WTC11 (cell line): ENCODE measurements around the gene KRTAP12-4. TPM values are rescaled to one million over a fixed set of nuclear protein-coding genes. Genes with fewer than 3 reads are reported as not detected.

Source experiments
- ATAC-seq: fragments of 200-7000 bp; cut with Tn5 transposase; 2 replicates; pipeline ENCODE4 v1.10.0; 2021; ENCODE audit warnings: mild to moderate bottlenecking, moderate library complexity
- CTCF ChIA-PET: fragments of 300-600 bp; sonication (Branson Sonifier 250); formaldehyde crosslinking; loops from one replicate; lab custom pipeline; 2021; ENCODE audit warnings: antibody characterized with exemption; lab: Charles Lee
- POLR2A ChIA-PET: fragments of 350-600 bp; sonication (Branson Sonifier 250); formaldehyde crosslinking; loops from one replicate; lab custom pipeline; 2021; ENCODE audit warnings: antibody characterized with exemption; lab: Charles Lee
- DNase-seq: peaks from one replicate; pipeline ENCODE4 v3.0.0; 2021; ENCODE audit warnings: low spot score
- H3K27ac Mint-ChIP-seq: 2 replicates; pipeline ENCODE4 v1.8.0; 2021; ENCODE audit warnings: mixed read lengths
- H3K27me3 Mint-ChIP-seq: 2 replicates; pipeline ENCODE4 v1.8.0; 2021; ENCODE audit warnings: low read depth, mild to moderate bottlenecking, moderate library complexity, mixed read lengths
- H3K36me3 Mint-ChIP-seq: 2 replicates; pipeline ENCODE4 v1.8.0; 2021; ENCODE audit warnings: mixed read lengths
- H3K4me1 Mint-ChIP-seq: 2 replicates; pipeline ENCODE4 v1.8.0; 2022; ENCODE audit warnings: mixed read lengths
- H3K4me3 Mint-ChIP-seq: 2 replicates; pipeline ENCODE4 v1.8.0; 2021; ENCODE audit warnings: mild to moderate bottlenecking, moderate library complexity, mixed read lengths
- H3K9me3 Mint-ChIP-seq: 2 replicates; pipeline ENCODE4 v1.8.0; 2021; ENCODE audit warnings: mixed read lengths
- AFF4 ChIP-seq: sonication (generic); formaldehyde crosslinking; IDR thresholded peaks from 2 replicates; pipeline ENCODE4 v1.8.1; 2023; ENCODE audit warnings: mild to moderate bottlenecking, missing genetic modification reagents, borderline replicate concordance
- ATF6 ChIP-seq: sonication (generic); formaldehyde crosslinking; IDR thresholded peaks from 2 replicates; pipeline ENCODE4 v1.8.1; 2023; ENCODE audit warnings: mild to moderate bottlenecking, missing genetic modification reagents
- ESRRA ChIP-seq: sonication (generic); formaldehyde crosslinking; IDR thresholded peaks from 2 replicates; pipeline ENCODE4 v1.8.1; 2022; ENCODE audit warnings: mild to moderate bottlenecking, missing genetic modification reagents, borderline replicate concordance
- FOXJ3 ChIP-seq: sonication (generic); formaldehyde crosslinking; IDR thresholded peaks from 2 replicates; pipeline ENCODE4 v1.9.0; 2021; ENCODE audit warnings: missing genetic modification reagents, mild to moderate bottlenecking, borderline replicate concordance
- HMGA2 ChIP-seq: fragments of 250-450 bp; sonication (Bioruptor Pico); IDR thresholded peaks from 2 replicates; pipeline ENCODE4 v1.4.0; 2021; ENCODE audit warnings: mild to moderate bottlenecking, moderate library complexity
- JAZF1 ChIP-seq: fragments of 250-450 bp; sonication (Bioruptor Pico); IDR thresholded peaks from 2 replicates; pipeline ENCODE4 v1.9.0; 2021; ENCODE audit warnings: moderate library complexity, mild to moderate bottlenecking, inconsistent platforms
- NFYB ChIP-seq: sonication (generic); formaldehyde crosslinking; conservative IDR thresholded peaks from 2 replicates; pipeline ENCODE4 v1.8.0; 2022; ENCODE audit warnings: low read depth, missing genetic modification reagents
- PRDM15 ChIP-seq: sonication (generic); formaldehyde crosslinking; IDR thresholded peaks from 2 replicates; pipeline ENCODE4 v1.8.0; 2022; ENCODE audit warnings: missing genetic modification reagents
- PRRX2 ChIP-seq: fragments of 250-450 bp; sonication (Bioruptor Pico); IDR thresholded peaks from 2 replicates; pipeline ENCODE4 v1.8.0; 2021; ENCODE audit warnings: mild to moderate bottlenecking
- SP1 ChIP-seq: sonication (generic); formaldehyde crosslinking; conservative IDR thresholded peaks from 2 replicates; pipeline ENCODE4 v1.8.1; 2022; ENCODE audit warnings: missing genetic modification reagents
- TEAD4 ChIP-seq: sonication (generic); formaldehyde crosslinking; IDR thresholded peaks from 2 replicates; pipeline ENCODE4 v1.8.0; 2022; ENCODE audit warnings: mild to moderate bottlenecking, missing genetic modification reagents
- ZNF121 ChIP-seq: sonication (generic); formaldehyde crosslinking; IDR thresholded peaks from 2 replicates; pipeline ENCODE4 v1.8.0; 2023; ENCODE audit warnings: missing genetic modification reagents
- ZNF416 ChIP-seq: fragments of 250-450 bp; sonication (Bioruptor Pico); IDR thresholded peaks from 2 replicates; pipeline ENCODE4 v1.9.0; 2021; ENCODE audit warnings: mild to moderate bottlenecking, inconsistent platforms
- total RNA-seq: library from RNA; stranded (reverse); gene quantifications from 3 replicates; pipeline ENCODE4 v1.2.3, GENCODE V29; 2021

Gene KRTAP12-4
- total RNA-seq, 1 experiment from 2014 or later: not detected

GRCh38 chr21:44684483-44684882, 30.0 kb upstream of the KRTAP12-4 start:
- H3K4me1 Mint-ChIP-seq: peaks cover 21% of the 10 kb centered on the region
- H3K27ac Mint-ChIP-seq: no peak overlapping the region
- H3K9me3 Mint-ChIP-seq: no peaks in the 10 kb centered on the region
- TF ChIP-seq JAZF1 (no peak), ZNF121 (CRISPR knock-in tag) (no peak), TEAD4 (CRISPR knock-in tag) (no peak), NFYB (no peak), SP1 (CRISPR knock-in tag) (no peak), FOXJ3 (CRISPR knock-in tag) (no peak), HMGA2 (CRISPR knock-in tag) (no peak), ESRRA (CRISPR knock-in tag) (no peak), PRRX2 (CRISPR knock-in tag) (no peak)
- no peak overlapping the region for H3K4me3 Mint-ChIP-seq
- ChIA-PET POLR2A (no interaction called here), CTCF (no interaction called here)
- DNase-seq: no peak
- no peak for ATAC-seq
- peaks cover 6% of the 10 kb centered on the region; the same call in 1 of the 2 replicates for H3K27me3 Mint-ChIP-seq
- H3K36me3 Mint-ChIP-seq: no peaks in the 10 kb centered on the region

- CTCF ChIA-PET: no interaction called here
- H3K27me3 Mint-ChIP-seq: peaks cover 6% of the 10 kb centered on the region; the same call in 1 of the 2 replicates
- no peak overlapping the region for H3K27ac Mint-ChIP-seq
- POLR2A ChIA-PET: no interaction called here
- H3K4me3 Mint-ChIP-seq: no peak overlapping the region
- H3K4me1 Mint-ChIP-seq: peaks cover 21% of the 10 kb centered on the region
- H3K9me3 Mint-ChIP-seq: no peaks in the 10 kb centered on the region
- ATAC-seq (no peak), DNase-seq (no peak)
- no peaks in the 10 kb centered on the region for H3K36me3 Mint-ChIP-seq
- TF ChIP-seq ATF6 (CRISPR knock-in tag) (no peak), AFF4 (CRISPR knock-in tag) (no peak)
Observed at GRCh38 chr21:44684077-44684476, 29.6 kb upstream of the KRTAP12-4 start.

GRCh38 chr21:44682580-44683151, 28.2 kb upstream of the KRTAP12-4 start:
- ATAC-seq: no peak
- no peak overlapping the region for H3K27ac Mint-ChIP-seq
- POLR2A ChIA-PET: no interaction called here
- H3K36me3 Mint-ChIP-seq: no peaks in the 10 kb centered on the region
- CTCF ChIA-PET: no interaction called here
- no peaks in the 10 kb centered on the region for H3K9me3 Mint-ChIP-seq
- peaks cover 6% of the 10 kb centered on the region; the same call in 1 of the 2 replicates for H3K27me3 Mint-ChIP-seq
- DNase-seq: no peak
- no peak overlapping the region for H3K4me3 Mint-ChIP-seq
- peaks cover 16% of the 10 kb centered on the region for H3K4me1 Mint-ChIP-seq
- TF ChIP-seq ZNF121 (CRISPR knock-in tag) (0 out of 2 replicates have a peak, but pooled peaks have one; percentile 15), ZNF416 (CRISPR knock-in tag) (no peak)

- ATAC-seq: no peak
- Mint-ChIP-seq H3K4me1 (peaks cover 9% of the 10 kb centered on the region), H3K4me3 (no peak within 1 kb of the TSS), H3K36me3 (no peaks in the 10 kb centered on the region), H3K27me3 (peaks cover 6% of the 10 kb centered on the region; the same call in 1 of the 2 replicates), H3K27ac (no peak within 1 kb of the TSS), H3K9me3 (no peaks in the 10 kb centered on the region)
- TF ChIP-seq FOXJ3 (CRISPR knock-in tag) (no peak), PRDM15 (CRISPR knock-in tag) (no peak)
- no peak for DNase-seq
- POLR2A ChIA-PET: no interaction called here
- CTCF ChIA-PET: no interaction called here
Observed at GRCh38 chr21:44681861-44682579, 27.6 kb upstream of the KRTAP12-4 start, which contains the start of gene KRTAP12-1. KRTAP12-1 (minus strand) TSS chr21:44682163; CDS start chr21:44682123, 40 bp downstream.
